Natural killer cell (primary cell): ENCODE results near the gene DNAI1. TPM values are rescaled to one million over a fixed set of nuclear protein-coding genes. Genes with fewer than 3 reads are reported as not detected.

Experiments
- ATAC-seq, 3 donors: fragments of 150-1000 bp in 2 of 3; fragments of 200-7000 bp in 1 of 3; cut with Tn5 transposase; 1 replicate in 1 of 3; 2 replicates in 2 of 3; pipeline ENCODE4 v1.10.0; 2021; ENCODE audit warnings: mild to moderate bottlenecking in 2 of 3, moderate library complexity in 2 of 3
- DNase-seq, 2 donors: peaks; one replicate each; pipeline versions ENCODE4 v3.0.0 to v3.0.0-alpha.2; 2013 to 2021; ENCODE audit warnings: mixed read lengths in 1 of 2
- H3K27ac ChIP-seq: one replicate; pipeline ENCODE4 v1.5.1; 2013; ENCODE audit warnings: mild to moderate bottlenecking, low read length
- H3K27me3 ChIP-seq: one replicate; pipeline ENCODE4 v1.6.1; 2013; ENCODE audit warnings: low read length; ENCODE audit not compliant: control insufficient read depth, insufficient read depth
- H3K36me3 ChIP-seq: one replicate; pipeline ENCODE4 v1.6.1; 2013; ENCODE audit warnings: low read length; ENCODE audit not compliant: control insufficient read depth, insufficient read depth
- H3K4me1 ChIP-seq: one replicate; pipeline ENCODE4 v1.6.1; 2013; ENCODE audit warnings: low read length; ENCODE audit not compliant: control insufficient read depth, insufficient read depth
- H3K4me3 ChIP-seq: one replicate; pipeline ENCODE4 v1.5.1; 2013; ENCODE audit warnings: low read length
- H3K9me3 ChIP-seq: one replicate; pipeline ENCODE4 v1.6.1; 2013; ENCODE audit warnings: low read length; ENCODE audit not compliant: control insufficient read depth, insufficient read depth
- H3K27ac Mint-ChIP-seq, 2 donors: one replicate each; pipeline ENCODE4 v1.8.0; 2022; ENCODE audit warnings: mild to moderate bottlenecking in 2 of 2, mixed read lengths in 2 of 2, moderate library complexity in 1 of 2
- H3K27me3 Mint-ChIP-seq, 2 donors: one replicate each; pipeline ENCODE4 v1.8.0; 2022; ENCODE audit warnings: low read depth in 2 of 2, mixed read lengths in 2 of 2
- H3K36me3 Mint-ChIP-seq: one replicate; pipeline ENCODE4 v1.8.0; 2022; ENCODE audit warnings: mixed read lengths
- H3K4me1 Mint-ChIP-seq, 2 donors: one replicate each; pipeline ENCODE4 v1.8.0; 2022; ENCODE audit warnings: mixed read lengths in 2 of 2
- H3K4me3 Mint-ChIP-seq: one replicate; pipeline ENCODE4 v1.8.0; 2022; ENCODE audit warnings: mild to moderate bottlenecking, moderate library complexity, mixed read lengths
- H3K9me3 Mint-ChIP-seq, 2 donors: one replicate each; pipeline ENCODE4 v1.8.0; 2022; ENCODE audit warnings: mixed read lengths in 2 of 2
- CTCF ChIP-seq: fragments of 200-600 bp; IDR thresholded peaks from one replicate; pipeline ENCODE4 v1.8.0; 2022; ENCODE audit warnings: antibody characterized with exemption
- WGBS: methylation state at CpG from one replicate; pipeline ENCODE4 v1.1.7; 2013; ENCODE audit warnings: missing lambda C conversion rate; ENCODE audit not compliant: insufficient coverage; 5-methylcytosine and 5-hydroxymethylcytosine counted together
- intact Hi-C: fragments of 100-400 bp; cut with micrococcal nuclease; formaldehyde crosslinking; loops from one replicate; pipeline ENCODE4 v1.14.2; 2022
- total RNA-seq, 4 donors: library from RNA; stranded (reverse); fragments of 120-200 nt in 1 of 4; gene quantifications; one replicate each; pipeline versions ENCODE4 v1.2.3 to v1.2.4, GENCODE V29; 2013 to 2022

The DNAI1 gene
- total RNA-seq, 3 donors from 2014 or later (not counting 1 experiment from before 2014, with no cell fraction given): not detected

GRCh38 chr9:34451545-34451944 lies 7.1 kb upstream of the DNAI1 start:
- 44% methylated on average over 3 of the region's 3 CpGs for WGBS
- intact Hi-C loops: no loop called here
- TF ChIP-seq CTCF: no peak
- Mint-ChIP-seq H3K4me1 (peaks cover 22 to 36% of the 10 kb centered on the region in 2 donors), H3K9me3 (no peaks in the 10 kb centered on the region), H3K4me3 (no peak overlapping the region), H3K36me3 (no peaks in the 10 kb centered on the region), H3K27me3 (no peaks in the 10 kb centered on the region), H3K27ac (no peak overlapping the region)
- Histone ChIP-seq H3K27ac (no peak overlapping the region), H3K36me3 (no peaks in the 10 kb centered on the region), H3K9me3 (no peaks in the 10 kb centered on the region), H3K4me3 (no peak overlapping the region), H3K4me1 (no peaks in the 10 kb centered on the region), H3K27me3 (no peaks in the 10 kb centered on the region)
- no peak for ATAC-seq
- DNase-seq: no peak

- H3K9me3 ChIP-seq: no peaks in the 10 kb centered on the region
- Mint-ChIP-seq H3K4me3 (no peak overlapping the region), H3K27me3 (no peaks in the 10 kb centered on the region), H3K36me3 (no peaks in the 10 kb centered on the region), H3K27ac (no peak overlapping the region), H3K4me1 (peaks cover 33 to 43% of the 10 kb centered on the region in 2 donors), H3K9me3 (no peaks in the 10 kb centered on the region)
- no peak for TF ChIP-seq CTCF
- H3K27me3 ChIP-seq: no peaks in the 10 kb centered on the region
- H3K4me1 ChIP-seq: peaks cover 9% of the 10 kb centered on the region
- no peaks in the 10 kb centered on the region for H3K36me3 ChIP-seq
- ATAC-seq (no peak), DNase-seq (no peak)
- WGBS: 91% methylated on average over 2 of the region's 2 CpGs
- no peak overlapping the region for H3K27ac ChIP-seq
- no peak overlapping the region for H3K4me3 ChIP-seq
- intact Hi-C loops: no loop called here
Observed at GRCh38 chr9:34452568-34452967, 6.0 kb upstream of the DNAI1 start.

GRCh38 chr9:34454571-34455065 lies 4.0 kb upstream of the DNAI1 start:
- intact Hi-C loops: no loop called here
- no peaks in the 10 kb centered on the region for H3K36me3 ChIP-seq
- no peak overlapping the region for H3K4me3 Mint-ChIP-seq
- no peaks in the 10 kb centered on the region for H3K36me3 Mint-ChIP-seq
- H3K27me3 ChIP-seq: no peaks in the 10 kb centered on the region
- 90% methylated on average over 3 of the region's 3 CpGs for WGBS
- no peaks in the 10 kb centered on the region for H3K9me3 ChIP-seq
- no peak overlapping the region for H3K27ac ChIP-seq
- no peak for TF ChIP-seq CTCF
- H3K27ac Mint-ChIP-seq: no peak overlapping the region
- ATAC-seq (no peak), DNase-seq (no peak)
- H3K27me3 Mint-ChIP-seq: no peaks in the 10 kb centered on the region
- no peak overlapping the region for H3K4me3 ChIP-seq
- peaks cover 20% of the 10 kb centered on the region for H3K4me1 ChIP-seq
- H3K9me3 Mint-ChIP-seq: no peaks in the 10 kb centered on the region
- peaks cover 42 to 60% of the 10 kb centered on the region in 2 donors for H3K4me1 Mint-ChIP-seq

- intact Hi-C loops: no loop called here
- H3K4me3 ChIP-seq: no peak overlapping the region
- H3K4me1 ChIP-seq: peaks cover 20% of the 10 kb centered on the region
- H3K27me3 ChIP-seq: no peaks in the 10 kb centered on the region
- no peak overlapping the region for H3K27ac ChIP-seq
- no peaks in the 10 kb centered on the region for H3K27me3 Mint-ChIP-seq
- H3K36me3 Mint-ChIP-seq: no peaks in the 10 kb centered on the region
- WGBS: 45% methylated on average over 1 of the region's 1 CpG
- H3K9me3 ChIP-seq: no peaks in the 10 kb centered on the region
- peak overlapping the region in 1 of 2 donors; percentile 66 for H3K27ac Mint-ChIP-seq
- peaks cover 38 to 62% of the 10 kb centered on the region in 2 donors for H3K4me1 Mint-ChIP-seq
- DNase-seq (no peak), ATAC-seq (no peak)
- TF ChIP-seq CTCF: no peak
- H3K9me3 Mint-ChIP-seq: no peaks in the 10 kb centered on the region
- no peaks in the 10 kb centered on the region for H3K36me3 ChIP-seq
- peak overlapping the region; percentile 19 for H3K4me3 Mint-ChIP-seq
Observed at GRCh38 chr9:34456151-34456550, 2.5 kb upstream of the DNAI1 start.
